IMR-90 (cell line): ENCODE results near the gene UVSSA. TPM values are rescaled to one million over a fixed set of nuclear protein-coding genes. Genes with fewer than 3 reads are reported as not detected.

Experiments
- ATAC-seq: fragments of 200-7000 bp; cut with Tn5 transposase; 2 replicates; pipeline ENCODE4 v1.9.1; 2020; ENCODE audit warnings: low read depth, mild to moderate bottlenecking, moderate library complexity
- BruUV-seq: library from RNA; stranded (reverse); fragments of 400-500 nt; replicated peaks from 2 replicates; lab custom pipeline; 2021; lab: Mats Ljungman, UMichigan
- CTCF ChIA-PET: fragments of 300-600 bp; formaldehyde crosslinking; extraction: SDS; loops from one replicate; lab custom pipeline; 2021; ENCODE audit warnings: antibody characterized with exemption; lab: Yijun Ruan, JAX
- POLR2A ChIA-PET: fragments of 300-600 bp; sonication (Branson Sonifier 250); formaldehyde crosslinking; loops from one replicate; lab custom pipeline; 2022; ENCODE audit warnings: antibody characterized with exemption; ENCODE audit not compliant: unreplicated experiment; lab: Charles Lee
- DNase-seq: peaks from one replicate; pipeline ENCODE4 v3.0.0; 2013
- H2AFZ ChIP-seq: replicated peaks from 2 replicates; pipeline ENCODE3; 2013; ENCODE audit warnings: low read length, mild to moderate bottlenecking; ENCODE audit not compliant: poor library complexity
- H2AK5ac ChIP-seq: 2 replicates; pipeline ENCODE4 v1.6.1; 2013; ENCODE audit warnings: low read depth, low read length, inconsistent platforms
- H2AK9ac ChIP-seq: replicated peaks from 2 replicates; pipeline ENCODE3; 2013; ENCODE audit warnings: mild to moderate bottlenecking, low read depth, low read length, moderate library complexity; ENCODE audit not compliant: poor library complexity
- H2BK120ac ChIP-seq: 2 replicates; pipeline ENCODE4 v1.6.1; 2013; ENCODE audit warnings: low read depth, low read length, inconsistent platforms
- H2BK15ac ChIP-seq: 3 replicates; pipeline ENCODE4 v1.6.1; 2013; ENCODE audit warnings: low read depth, low read length, inconsistent platforms
- H2BK20ac ChIP-seq: 2 replicates; pipeline ENCODE4 v1.6.1; 2013; ENCODE audit warnings: low read depth, mild to moderate bottlenecking, inconsistent platforms, low read length, moderate library complexity
- H2BK5ac ChIP-seq: 2 replicates; pipeline ENCODE4 v1.6.1; 2013; ENCODE audit warnings: mild to moderate bottlenecking, low read depth, low read length, inconsistent platforms; ENCODE audit not compliant: poor library complexity, severe bottlenecking
- H3K14ac ChIP-seq: replicated peaks from 2 replicates; pipeline ENCODE4 v1.6.1; 2013; ENCODE audit warnings: low read depth, low read length, inconsistent platforms
- H3K18ac ChIP-seq: 2 replicates; pipeline ENCODE4 v1.6.1; 2013; ENCODE audit warnings: low read depth, low read length, control low read depth
- H3K23ac ChIP-seq: 2 replicates; pipeline ENCODE4 v1.6.1; 2013; ENCODE audit warnings: low read depth, low read length, inconsistent platforms
- H3K27ac ChIP-seq: 2 replicates; pipeline ENCODE4 v1.5.1; 2013; ENCODE audit warnings: mild to moderate bottlenecking, control low read depth, low read length; ENCODE audit not compliant: insufficient read depth
- H3K27me3 ChIP-seq: 2 replicates; pipeline ENCODE4 v1.6.1; 2013; ENCODE audit warnings: low read length; ENCODE audit not compliant: control insufficient read depth, insufficient read depth
- H3K36me3 ChIP-seq: 2 replicates; pipeline ENCODE4 v1.6.1; 2013; ENCODE audit warnings: low read length, mixed read lengths; ENCODE audit not compliant: control insufficient read depth, insufficient read depth
- H3K4ac ChIP-seq: 2 replicates; pipeline ENCODE4 v1.6.1; 2013; ENCODE audit warnings: low read depth, low read length, inconsistent platforms
- H3K4me1 ChIP-seq: 2 replicates; pipeline ENCODE4 v1.6.1; 2013; ENCODE audit warnings: low read length, mixed read lengths; ENCODE audit not compliant: control insufficient read depth, insufficient read depth
- H3K4me2 ChIP-seq: 2 replicates; pipeline ENCODE4 v1.6.1; 2013; ENCODE audit warnings: low read depth, mild to moderate bottlenecking, control low read depth, low read length, moderate library complexity
- H3K4me3 ChIP-seq: 2 replicates; pipeline ENCODE4 v1.5.1; 2013; ENCODE audit warnings: low read depth, mild to moderate bottlenecking, control low read depth, low read length, moderate library complexity; ENCODE audit not compliant: insufficient read depth
- H3K56ac ChIP-seq: 2 replicates; pipeline ENCODE4 v1.6.1; 2013; ENCODE audit warnings: low read length, inconsistent platforms; ENCODE audit not compliant: insufficient read depth; ENCODE audit errors: extremely low read depth
- H3K79me1 ChIP-seq, 2 experiments: 2 replicates each; pipeline ENCODE4 v1.6.1; 2013; ENCODE audit warnings: low read length in 2 of 2, inconsistent platforms in 1 of 2, low read depth in 1 of 2
- H3K9ac ChIP-seq: 2 replicates; pipeline ENCODE4 v1.6.1; 2013; ENCODE audit warnings: low read depth, low read length, control low read depth
- H3K9me1 ChIP-seq: 2 replicates; pipeline ENCODE4 v1.6.1; 2013; ENCODE audit warnings: low read length, inconsistent platforms; ENCODE audit not compliant: insufficient read depth
- H3K9me3 ChIP-seq: 2 replicates; pipeline ENCODE4 v1.6.1; 2013; ENCODE audit warnings: low read length; ENCODE audit not compliant: control insufficient read depth, insufficient read depth
- H4K20me1 ChIP-seq: 2 replicates; pipeline ENCODE4 v1.6.1; 2013; ENCODE audit warnings: low read length, inconsistent platforms; ENCODE audit not compliant: insufficient read depth
- H4K5ac ChIP-seq: 2 replicates; pipeline ENCODE4 v1.6.1; 2013; ENCODE audit warnings: mild to moderate bottlenecking, low read depth, low read length, control low read depth
- H4K8ac ChIP-seq, 2 experiments: 2 replicates each; pipeline ENCODE4 v1.6.1; 2013; ENCODE audit warnings: low read depth in 2 of 2, low read length in 2 of 2, control low read depth in 1 of 2, inconsistent platforms in 1 of 2
- H4K91ac ChIP-seq: 2 replicates; pipeline ENCODE4 v1.6.1; 2013; ENCODE audit warnings: low read depth, low read length, inconsistent platforms; ENCODE audit not compliant: insufficient read depth
- BHLHE40 ChIP-seq: fragments of 150-350 bp; IDR thresholded peaks from 2 replicates; pipeline ENCODE4 v1.6.1; 2016; ENCODE audit warnings: mild to moderate bottlenecking, low read depth, low read length
- CEBPB ChIP-seq: IDR thresholded peaks from 2 replicates; pipeline ENCODE4 v1.6.1; 2012; ENCODE audit warnings: low read depth, low read length, improper control_type of control experiment
- CHD1 ChIP-seq: IDR thresholded peaks from 2 replicates; pipeline ENCODE4 v1.6.1; 2012; ENCODE audit warnings: low read depth, low read length, improper control_type of control experiment
- CTCF ChIP-seq: conservative IDR thresholded peaks from 2 replicates; pipeline ENCODE4 v1.5.1; 2012; ENCODE audit warnings: mild to moderate bottlenecking, low read depth, low read length, improper control_type of control experiment
- ELK1 ChIP-seq: fragments of 150-350 bp; IDR thresholded peaks from 2 replicates; pipeline ENCODE4 v1.6.1; 2016; ENCODE audit warnings: low read depth, mild to moderate bottlenecking, low read length, moderate library complexity, borderline replicate concordance
- FOS ChIP-seq: fragments of 150-350 bp; IDR thresholded peaks from 2 replicates; pipeline ENCODE4 v1.6.1; 2016; ENCODE audit warnings: low read depth, low read length
- MAFK ChIP-seq: IDR thresholded peaks from 2 replicates; pipeline ENCODE4 v1.6.1; 2012; ENCODE audit warnings: low read depth, low read length, improper control_type of control experiment
- MAZ ChIP-seq: IDR thresholded peaks from 2 replicates; pipeline ENCODE4 v1.6.1; 2012; ENCODE audit warnings: low read depth, mild to moderate bottlenecking, low read length, improper control_type of control experiment, moderate library complexity, borderline replicate concordance
- MXI1 ChIP-seq: IDR thresholded peaks from 2 replicates; pipeline ENCODE4 v1.6.1; 2012; ENCODE audit warnings: low read depth, mild to moderate bottlenecking, low read length, moderate library complexity, borderline replicate concordance
- NFE2L2 ChIP-seq: fragments of 150-350 bp; IDR thresholded peaks from 2 replicates; pipeline ENCODE4 v1.6.1; 2016; ENCODE audit warnings: low read depth, mild to moderate bottlenecking, low read length
- POLR2A ChIP-seq: IDR thresholded peaks from 2 replicates; pipeline ENCODE4 v1.6.1; 2012; ENCODE audit warnings: mild to moderate bottlenecking, low read depth, low read length
- RCOR1 ChIP-seq: IDR thresholded peaks from 2 replicates; pipeline ENCODE4 v1.6.1; 2012; ENCODE audit warnings: mild to moderate bottlenecking, low read length, improper control_type of control experiment; ENCODE audit not compliant: insufficient replicate concordance
- RFX5 ChIP-seq: IDR thresholded peaks from 2 replicates; pipeline ENCODE4 v1.8.0; 2012; ENCODE audit warnings: low read depth, mild to moderate bottlenecking, low read length, moderate library complexity
- SMC3 ChIP-seq: fragments of 150-350 bp; IDR thresholded peaks from 2 replicates; pipeline ENCODE4 v1.6.1; 2016; ENCODE audit warnings: low read depth, mild to moderate bottlenecking, antibody characterized with exemption, low read length, moderate library complexity
- USF2 ChIP-seq: fragments of 150-350 bp; IDR thresholded peaks from 2 replicates; pipeline ENCODE4 v1.6.1; 2017; ENCODE audit warnings: mild to moderate bottlenecking, antibody characterized with exemption, low read length, low read depth
- WGBS, 2 experiments: methylation state at CpG; one replicate each; pipeline versions ENCODE4 v1.1.5 to v1.1.7; 2013; ENCODE audit warnings: missing lambda C conversion rate in 2 of 2; ENCODE audit not compliant: insufficient read length in 1 of 2; ENCODE audit errors: extremely low coverage in 2 of 2; 5-methylcytosine and 5-hydroxymethylcytosine counted together
- dilution Hi-C: fragments of 300-500 bp; cut with HindIII; formaldehyde crosslinking; loops from one replicate; pipeline ENCODE4 v1.14.3; 2018; ENCODE audit warnings: low sequenced_read_pairs; ENCODE audit not compliant: unreplicated experiment
- in situ Hi-C: fragments of 300-500 bp; cut with MboI; formaldehyde crosslinking; loops from 3 replicates; pipeline ENCODE4 v1.14.3; 2019; ENCODE audit warnings: low sequenced_read_pairs, inconsistent platforms, mixed read lengths
- intact Hi-C: fragments of 100-400 bp; cut with micrococcal nuclease; formaldehyde crosslinking; loops from 2 replicates; pipeline ENCODE4 v1.10.0; 2022
- polyA plus RNA-seq, 3 experiments: library from polyadenylated mRNA; depleted of rRNA; stranded (reverse); fragments of >200 nt; gene quantifications; 2 replicates each; pipeline ENCODE4 v1.2.3, GENCODE V29; 2012; ENCODE audit warnings: low replicate concordance in 1 of 3
- total RNA-seq: library from RNA; depleted of rRNA; stranded (reverse); fragments of >200 nt; gene quantifications from 2 replicates; pipeline ENCODE4 v1.2.3, GENCODE V29; 2012

The UVSSA gene
- total and polyA plus RNA-seq, 2 of the 4 experiments (the other 2 are of a cell fraction), result 1.4 to 8.4 TPM

- H3K27me3 ChIP-seq, result no peaks in the 10 kb centered on the region
- H3K9me3 ChIP-seq, result no peaks in the 10 kb centered on the region
- H3K4me2 ChIP-seq, result no peak overlapping the region
- H3K4me1 ChIP-seq, result no peaks in the 10 kb centered on the region
- dilution Hi-C loops (no loop called here), in situ Hi-C loops (loop anchor here (5.0 to 10.0 kb wide), 2 partner anchors 222 to 280 kb away; no protein-coding TSS in a partner anchor), intact Hi-C loops (no loop called here)
- H2BK15ac ChIP-seq, result no peak overlapping the region
- H4K91ac ChIP-seq, result no peak overlapping the region
- H3K9ac ChIP-seq, result no peak overlapping the region
- H4K8ac ChIP-seq, result no peak overlapping the region
- H3K9me1 ChIP-seq, result no peaks in the 10 kb centered on the region
- H2BK5ac ChIP-seq, result no peak overlapping the region
- no peak overlapping the region for H3K18ac ChIP-seq
- WGBS, 2 experiments, result 87% methylated on average over 10 of the region's 36 CpGs; no CpG with 5 or more reads in 1 of the 2 experiments
- H2BK120ac ChIP-seq, result no peak overlapping the region
- H3K36me3 ChIP-seq, result peaks cover 48% of the 10 kb centered on the region
- H2AK5ac ChIP-seq, result no peak overlapping the region
- H2BK20ac ChIP-seq, result no peak overlapping the region
- POLR2A ChIA-PET, result no interaction called here
- H2AFZ ChIP-seq, result no peak overlapping the region
- H2AK9ac ChIP-seq, result no peak overlapping the region
- CTCF ChIA-PET, result no interaction called here
- no peak overlapping the region for H3K4me3 ChIP-seq
- no peak overlapping the region for H3K27ac ChIP-seq
- H4K20me1 ChIP-seq, result peaks cover 4% of the 10 kb centered on the region; the same call in 1 of the 2 replicates
- H4K5ac ChIP-seq, result no peak overlapping the region
- H3K56ac ChIP-seq, result no peak overlapping the region
- peaks cover 7 to 8% of the 10 kb centered on the region in 2 experiments; a peak in 3 of 4 replicates for H3K79me1 ChIP-seq
- no TSS peak for BruUV-seq
- no peak overlapping the region for H3K14ac ChIP-seq
- H3K4ac ChIP-seq, result no peak overlapping the region
- ATAC-seq (no peak), DNase-seq (no peak)
- no peak overlapping the region for H3K23ac ChIP-seq
- TF ChIP-seq MXI1 (no peak), CHD1 (no peak), RCOR1 (no peak), MAFK (no peak), MAZ (no peak), BHLHE40 (no peak), NFE2L2 (no peak), CTCF (no peak), POLR2A (no peak), RFX5 (no peak), CEBPB (no peak), ELK1 (no peak), SMC3 (no peak), USF2 (no peak), FOS (no peak)
Measured at GRCh38 chr4:1354136-1354982, 7.4 kb downstream of the UVSSA start.
